GM21528 (cell line): ENCODE results near the gene NAV2.
"Not testable (repeated sequence)": the region's sequence is repeated elsewhere in the genome, so short reads cannot be mapped to it uniquely, and the experiment has no call there.

Experiments used
- ATAC-seq: cut with Tn5 transposase; IDR thresholded peaks from one replicate; pipeline ENCODE4 v1.9.1; 2021; ENCODE audit warnings: mild to moderate bottlenecking, moderate library complexity; ENCODE audit not compliant: unreplicated experiment, low FRiP score

The NAV2 gene

DNA sequence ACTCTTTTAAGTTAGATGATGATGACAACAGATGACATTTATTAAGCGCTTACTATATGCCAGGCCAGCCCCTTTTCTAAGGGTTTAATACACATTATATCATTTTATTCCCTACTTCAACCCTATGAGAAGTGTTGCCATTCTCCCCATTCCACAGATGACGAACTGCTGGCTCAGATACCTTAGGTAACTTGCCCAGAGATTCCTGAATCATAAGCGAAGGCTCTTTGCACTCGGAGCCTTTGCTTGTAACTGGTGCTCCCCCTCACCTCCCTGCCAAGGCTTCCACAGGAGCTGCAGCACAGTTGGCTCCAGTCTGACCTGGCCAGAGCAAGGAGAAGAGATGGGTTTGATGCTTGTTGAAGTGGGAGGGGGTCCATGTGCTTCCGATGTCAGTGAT is 404.7 kb downstream of the NAV2 start:
- ATAC-seq = no peak

GRCh38 chr11:20118209-20118608 is 405.6 kb downstream of the NAV2 start:
- no peak for ATAC-seq

DNA sequence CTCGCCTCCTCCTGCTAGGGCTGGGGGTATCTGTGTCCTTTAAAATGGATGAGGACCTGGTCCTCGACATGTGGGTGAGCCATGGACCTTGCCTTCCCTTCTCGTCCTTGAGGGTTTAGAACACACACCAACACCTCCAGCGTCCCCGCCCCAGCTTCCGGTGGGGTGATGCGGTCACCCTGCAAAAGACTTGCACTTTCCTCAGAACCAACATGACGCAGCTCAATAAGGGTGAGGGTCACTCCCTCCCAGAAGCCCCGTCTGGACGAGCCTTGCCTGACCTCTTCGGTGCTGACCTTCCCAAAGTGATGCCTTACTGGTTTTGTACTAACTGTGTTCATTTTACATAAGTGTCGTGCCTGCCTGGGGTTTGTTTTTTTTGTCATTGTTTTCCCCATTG is 406.7 kb downstream of the NAV2 start:
- no peak for ATAC-seq

GRCh38 chr11:20120134-20120925 is 407.7 kb downstream of the NAV2 start:
- ATAC-seq = no peak

- no peak for ATAC-seq
Observed at GRCh38 chr11:20122131-20122530, 409.5 kb downstream of the NAV2 start.

DNA sequence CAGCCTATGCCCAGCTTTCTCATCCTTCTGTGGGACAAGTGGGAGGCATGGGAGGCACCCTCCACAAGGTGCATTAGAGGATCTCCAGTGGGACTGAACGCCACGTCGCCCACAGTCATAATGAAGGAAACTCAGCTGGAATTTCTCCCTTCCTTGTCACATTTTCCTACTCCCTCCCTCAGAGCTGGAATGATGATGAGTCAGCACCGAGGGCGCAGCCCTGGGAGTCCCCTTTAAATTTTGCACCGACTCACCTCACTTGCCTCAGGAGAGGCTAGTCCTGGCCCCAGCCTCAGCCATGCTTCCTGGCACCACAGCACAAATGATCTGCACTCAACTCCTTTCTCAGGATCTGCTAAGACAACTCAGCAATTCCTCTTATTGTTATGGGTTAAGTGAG is 413.3 kb downstream of the NAV2 start:
- no peak for ATAC-seq

DNA sequence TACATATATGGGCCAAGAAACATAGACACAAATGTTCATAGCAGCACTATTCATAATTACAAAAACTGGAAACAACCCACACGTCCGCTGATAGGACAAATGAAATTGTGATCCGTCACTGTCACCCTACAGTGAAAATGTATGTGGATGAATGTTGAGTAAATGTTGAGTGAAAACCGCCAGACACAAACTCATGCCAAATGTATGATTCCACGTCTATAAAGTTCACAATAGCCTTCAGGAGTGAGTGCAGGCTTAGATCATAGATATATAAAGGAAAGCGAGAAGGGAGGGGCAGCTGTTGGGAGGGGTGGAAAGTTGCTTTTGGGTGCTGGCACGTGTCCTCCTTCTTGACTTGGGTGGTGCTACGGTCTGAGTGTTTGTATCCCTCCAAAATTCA is 414.1 kb downstream of the NAV2 start:
- no peak for ATAC-seq

DNA sequence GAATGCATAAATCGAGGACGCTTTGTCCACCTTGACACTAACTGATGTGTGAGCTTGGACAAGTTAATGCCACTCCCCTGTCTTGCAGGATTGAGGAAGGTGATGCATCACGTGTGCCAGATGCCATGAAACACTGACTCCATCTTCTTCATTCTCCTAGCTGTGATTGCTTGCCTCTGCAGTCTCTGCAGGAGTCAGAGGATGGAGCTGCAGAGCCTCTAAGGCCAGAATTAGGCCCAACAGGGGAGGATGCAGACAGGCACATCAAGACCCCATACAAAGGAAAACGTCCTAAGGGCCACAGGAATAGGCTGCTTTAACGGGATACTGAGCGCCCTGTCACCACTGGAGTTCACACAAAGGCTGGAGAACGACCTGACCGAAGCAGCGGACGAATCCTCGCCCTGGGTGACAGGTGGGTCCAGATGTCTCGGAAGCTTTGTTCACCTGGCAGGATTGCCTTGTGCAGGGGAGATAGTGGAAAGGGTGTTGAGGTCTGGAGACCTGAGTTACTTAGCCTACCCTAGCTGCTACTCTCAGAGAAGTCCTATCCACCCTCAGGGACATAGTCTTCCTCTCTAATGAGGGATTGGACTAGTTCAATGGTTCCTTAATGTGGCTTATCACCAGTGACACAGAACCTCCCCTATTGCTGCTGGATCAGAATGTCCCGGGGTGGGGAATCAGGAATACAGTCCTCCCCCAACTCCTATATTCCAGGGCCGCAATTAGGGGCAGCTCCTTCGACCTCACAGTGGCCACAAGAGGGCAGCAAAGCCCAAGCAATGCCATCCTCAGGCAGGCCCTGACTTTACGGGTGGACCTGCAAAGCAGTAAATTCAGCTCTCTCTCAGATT is 415.3 kb downstream of the NAV2 start:
- ATAC-seq = peak; percentile 68

GRCh38 chr11:20128528-20128825 is 415.8 kb downstream of the NAV2 start:
- ATAC-seq = not testable (repeated sequence)

GRCh38 chr11:20129665-20130064 is 417.0 kb downstream of the NAV2 start:
- no peak for ATAC-seq

DNA sequence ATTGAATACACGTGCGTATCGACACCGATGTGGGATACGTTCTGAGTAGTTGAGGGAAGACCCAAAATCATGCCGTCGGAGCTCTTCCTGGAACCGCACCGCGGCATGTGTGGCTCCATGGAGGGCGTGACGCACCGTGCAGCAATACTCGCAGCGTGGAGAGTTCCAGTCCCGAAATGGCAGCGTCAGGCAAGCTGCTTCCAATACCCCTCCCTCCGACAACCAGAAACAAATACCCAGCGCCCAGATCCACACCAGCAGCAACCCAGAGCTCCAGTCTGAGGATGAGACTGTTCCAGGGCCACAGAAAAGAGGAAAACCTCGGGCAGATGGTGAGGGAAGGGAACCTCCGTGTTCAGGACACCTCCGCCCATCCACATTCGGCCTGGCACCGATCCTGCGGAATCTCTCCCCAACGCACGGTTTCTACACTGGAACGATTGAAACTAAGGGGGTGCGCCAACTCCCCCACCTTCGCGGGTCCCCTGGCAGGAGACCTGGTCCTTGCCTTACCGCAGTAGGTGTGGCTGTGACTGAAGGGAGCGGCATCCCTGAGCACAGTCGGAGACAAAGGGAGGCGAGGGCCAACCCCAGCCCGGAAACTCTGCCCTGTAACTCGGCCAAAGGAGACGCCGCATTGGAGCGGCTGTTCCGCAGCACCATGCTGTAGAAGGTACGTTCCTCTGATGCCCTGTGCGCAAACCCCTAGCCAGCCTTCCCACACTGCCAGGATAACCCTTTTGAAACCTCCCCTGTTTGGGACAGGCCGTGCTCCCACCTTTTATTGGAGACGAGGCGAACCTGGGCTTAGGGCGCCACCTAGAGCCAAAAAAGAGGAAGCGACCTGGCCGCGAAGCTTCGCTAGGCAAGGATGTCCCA is 419.4 kb downstream of the NAV2 start:
- peak; percentile 52 for ATAC-seq

- no peak for ATAC-seq
Observed at GRCh38 chr11:20132667-20133039, 420.0 kb downstream of the NAV2 start.

- ATAC-seq = no peak
Observed at GRCh38 chr11:20134991-20135736, 422.5 kb downstream of the NAV2 start.

GRCh38 chr11:20137637-20138036 is 425.0 kb downstream of the NAV2 start:
- ATAC-seq = no peak

DNA sequence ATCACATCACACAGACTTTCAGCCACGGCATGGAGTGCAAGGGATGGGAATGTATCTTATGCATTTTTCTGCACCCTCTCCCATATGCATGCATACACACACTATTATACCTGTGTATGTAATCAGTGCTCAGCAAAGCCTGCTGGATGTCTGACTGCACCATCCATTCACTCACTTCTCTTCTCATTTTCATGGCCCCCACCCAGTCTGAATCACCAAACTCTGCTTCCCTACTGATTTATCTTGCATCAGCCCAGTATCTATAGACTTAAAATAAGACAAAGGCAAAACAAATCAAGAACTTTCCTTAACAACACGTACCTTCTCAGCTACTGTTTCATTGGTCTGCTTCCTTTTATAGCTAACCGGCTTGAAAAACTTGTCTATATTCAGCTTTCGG is 426.1 kb downstream of the NAV2 start:
- ATAC-seq = no peak

DNA sequence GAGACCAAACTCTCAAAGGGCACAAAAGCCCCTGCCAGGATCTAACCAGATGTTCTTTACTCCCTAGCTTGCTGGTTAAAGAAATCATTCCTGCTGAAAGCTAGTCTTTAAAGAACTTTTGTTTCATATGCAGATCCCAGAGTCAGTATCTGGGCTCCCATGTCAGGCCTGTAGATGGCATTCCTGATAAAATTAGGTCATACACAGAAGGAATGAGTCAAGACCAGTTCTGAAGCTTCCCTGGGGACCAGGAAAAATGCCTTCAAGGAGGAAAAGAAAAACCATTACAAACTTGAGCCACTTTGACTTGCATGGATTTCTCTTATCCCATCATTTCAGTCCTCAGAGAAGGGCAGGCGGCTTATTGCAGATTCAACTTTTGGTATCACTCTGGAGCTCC is 441.7 kb downstream of the NAV2 start:
- ATAC-seq = no peak

DNA sequence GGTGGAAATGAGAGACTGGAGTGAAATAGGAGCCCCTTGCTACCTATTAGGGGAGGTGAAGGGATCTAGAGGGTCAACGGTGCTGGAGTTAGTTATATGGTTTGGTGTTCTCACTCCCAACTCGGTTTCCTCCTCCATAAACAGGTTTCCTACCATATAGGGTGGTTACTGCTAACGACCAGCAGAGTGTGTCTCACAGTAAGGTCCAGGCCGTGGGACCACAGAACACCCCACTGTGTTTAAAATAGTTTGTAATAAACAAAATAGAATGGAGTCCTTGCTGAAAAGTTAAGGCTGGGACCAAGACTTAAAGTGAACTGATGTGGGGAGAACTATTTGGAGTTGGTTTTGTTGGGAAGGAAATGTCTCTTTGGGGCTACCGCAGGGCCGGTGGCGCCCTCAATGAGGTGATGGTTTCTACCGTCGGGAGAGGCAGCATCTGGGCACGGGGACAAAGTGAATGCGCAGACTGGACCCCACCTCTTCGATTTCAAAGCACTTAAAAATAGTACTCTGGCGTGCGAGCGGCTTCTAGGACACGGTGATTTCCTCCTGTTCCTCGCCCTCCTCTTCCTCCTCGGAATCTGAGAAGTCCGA is 443.1 kb downstream of the NAV2 start:
- no peak for ATAC-seq

DNA sequence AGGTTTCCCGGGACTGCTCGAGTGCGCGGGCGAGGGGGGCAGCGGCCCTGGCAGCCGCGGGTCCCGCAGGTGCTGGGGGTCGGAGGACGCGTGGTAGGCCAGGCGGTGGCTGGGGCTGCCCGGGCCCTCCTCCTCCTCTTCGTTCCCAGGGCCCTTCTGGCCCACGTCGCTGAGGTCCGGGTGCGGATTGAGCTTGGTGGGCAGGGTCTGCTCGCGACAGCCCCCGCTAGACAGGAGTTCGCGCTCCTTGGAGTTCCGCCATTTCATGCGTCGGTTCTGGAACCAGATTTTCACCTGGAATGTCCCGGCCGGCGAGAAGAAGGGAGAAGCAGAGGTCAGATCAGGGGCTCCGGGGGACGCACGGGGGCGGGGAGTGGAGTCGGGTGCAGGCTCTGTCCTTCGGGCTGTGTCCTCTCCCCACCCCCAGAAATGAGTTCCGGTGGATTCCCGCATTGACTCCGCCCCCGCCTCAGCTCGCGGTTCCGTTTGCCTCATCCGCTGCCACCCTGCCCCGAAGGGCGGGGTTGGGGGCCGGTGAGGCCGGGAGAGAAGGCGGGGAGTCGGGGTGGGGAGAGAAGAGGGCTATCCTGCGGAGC is 443.7 kb downstream of the NAV2 start:
- no peak for ATAC-seq

DNA sequence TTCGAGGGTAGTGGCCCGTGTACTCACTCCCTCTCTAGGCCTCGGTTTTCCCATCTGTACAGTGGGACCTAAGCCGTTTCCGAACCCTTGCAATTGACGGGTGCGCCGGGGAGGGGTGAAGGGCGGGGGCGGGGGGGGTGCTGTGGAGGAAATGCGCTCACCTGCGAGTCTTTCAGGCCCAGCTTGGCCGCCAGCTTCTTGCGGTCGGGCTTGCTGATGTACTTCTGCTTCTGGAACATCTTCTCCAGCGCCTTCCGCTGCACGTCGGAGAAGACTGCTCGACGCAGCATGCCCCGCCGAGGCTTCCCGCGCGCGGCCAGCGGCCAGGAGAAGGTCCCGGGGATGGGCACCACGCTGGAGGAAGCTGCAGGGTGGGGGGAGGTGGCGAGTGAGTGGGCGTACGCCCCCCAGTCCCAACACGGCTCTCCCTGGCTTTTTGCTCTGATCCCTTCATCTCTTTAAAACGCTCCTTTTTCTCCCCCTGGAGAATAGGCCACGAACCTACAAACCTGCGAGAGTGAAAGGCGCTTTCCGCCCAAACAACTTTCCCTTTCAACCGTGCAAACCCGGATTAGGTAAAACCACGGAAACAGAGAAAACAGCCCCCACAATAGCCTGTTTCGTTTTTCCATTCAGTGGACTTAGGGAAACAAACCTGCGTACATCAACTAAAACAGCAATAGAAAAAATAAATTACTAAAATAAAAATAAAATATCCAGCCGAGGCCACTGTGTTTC is 444.4 kb downstream of the NAV2 start:
- no peak for ATAC-seq
